ENCODE results near the gene BORA.

DNA sequence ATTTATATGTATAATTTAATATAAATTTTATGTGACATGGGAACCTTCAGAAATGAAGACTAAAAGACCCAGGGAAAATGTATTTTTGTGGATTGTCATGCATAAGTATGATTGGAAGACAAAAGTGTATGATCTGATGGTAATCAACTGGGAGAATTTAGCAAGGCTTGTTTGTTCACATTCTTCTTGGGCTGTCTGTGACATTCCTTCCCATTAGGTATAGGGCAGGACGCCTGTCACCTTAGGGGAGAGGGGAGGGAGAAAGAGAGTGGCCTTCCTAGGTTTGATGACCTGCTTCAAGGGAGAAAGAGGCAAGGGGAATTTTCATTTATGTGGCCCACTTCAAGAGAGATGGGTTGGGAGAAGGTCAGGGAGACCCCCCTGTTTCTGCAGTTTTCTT is 76.6 kb downstream of the BORA start:
- TF ChIP-seq, protein P1, sequence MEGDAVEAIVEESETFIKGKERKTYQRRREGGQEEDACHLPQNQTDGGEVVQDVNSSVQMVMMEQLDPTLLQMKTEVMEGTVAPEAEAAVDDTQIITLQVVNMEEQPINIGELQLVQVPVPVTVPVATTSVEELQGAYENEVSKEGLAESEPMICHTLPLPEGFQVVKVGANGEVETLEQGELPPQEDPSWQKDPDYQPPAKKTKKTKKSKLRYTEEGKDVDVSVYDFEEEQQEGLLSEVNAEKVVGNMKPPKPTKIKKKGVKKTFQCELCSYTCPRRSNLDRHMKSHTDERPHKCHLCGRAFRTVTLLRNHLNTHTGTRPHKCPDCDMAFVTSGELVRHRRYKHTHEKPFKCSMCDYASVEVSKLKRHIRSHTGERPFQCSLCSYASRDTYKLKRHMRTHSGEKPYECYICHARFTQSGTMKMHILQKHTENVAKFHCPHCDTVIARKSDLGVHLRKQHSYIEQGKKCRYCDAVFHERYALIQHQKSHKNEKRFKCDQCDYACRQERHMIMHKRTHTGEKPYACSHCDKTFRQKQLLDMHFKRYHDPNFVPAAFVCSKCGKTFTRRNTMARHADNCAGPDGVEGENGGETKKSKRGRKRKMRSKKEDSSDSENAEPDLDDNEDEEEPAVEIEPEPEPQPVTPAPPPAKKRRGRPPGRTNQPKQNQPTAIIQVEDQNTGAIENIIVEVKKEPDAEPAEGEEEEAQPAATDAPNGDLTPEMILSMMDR (IDR thresholded peaks at IDR 0.05): no peak
- no peak for TF ChIP-seq POLR2A (IDR thresholded peaks at IDR 0.05; ENCODE audit: low read depth)

Measured in esophagus muscularis mucosa (tissue), 3 donors.